ENCODE results near the gene ADGRB3.

DNA sequence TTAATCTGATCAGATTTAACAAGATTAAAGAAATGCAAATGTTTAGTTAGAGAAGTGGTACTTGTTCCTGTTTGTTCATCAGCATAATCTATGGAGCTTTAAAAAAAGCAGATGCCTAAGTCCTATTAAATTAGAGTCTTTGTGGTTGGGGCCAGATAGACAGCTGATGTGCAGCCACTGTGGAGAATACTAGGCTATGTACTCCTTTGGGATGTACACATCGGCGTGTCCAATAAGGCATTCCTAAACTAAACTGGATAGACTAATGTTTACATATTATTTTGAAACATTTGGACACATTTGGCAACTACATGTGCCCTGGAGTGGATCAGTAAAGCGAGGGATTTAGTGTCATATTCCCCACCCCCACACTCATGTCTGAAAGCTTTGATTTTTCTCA is 702.2 kb downstream of the ADGRB3 start:
- TF ChIP-seq, protein P1, sequence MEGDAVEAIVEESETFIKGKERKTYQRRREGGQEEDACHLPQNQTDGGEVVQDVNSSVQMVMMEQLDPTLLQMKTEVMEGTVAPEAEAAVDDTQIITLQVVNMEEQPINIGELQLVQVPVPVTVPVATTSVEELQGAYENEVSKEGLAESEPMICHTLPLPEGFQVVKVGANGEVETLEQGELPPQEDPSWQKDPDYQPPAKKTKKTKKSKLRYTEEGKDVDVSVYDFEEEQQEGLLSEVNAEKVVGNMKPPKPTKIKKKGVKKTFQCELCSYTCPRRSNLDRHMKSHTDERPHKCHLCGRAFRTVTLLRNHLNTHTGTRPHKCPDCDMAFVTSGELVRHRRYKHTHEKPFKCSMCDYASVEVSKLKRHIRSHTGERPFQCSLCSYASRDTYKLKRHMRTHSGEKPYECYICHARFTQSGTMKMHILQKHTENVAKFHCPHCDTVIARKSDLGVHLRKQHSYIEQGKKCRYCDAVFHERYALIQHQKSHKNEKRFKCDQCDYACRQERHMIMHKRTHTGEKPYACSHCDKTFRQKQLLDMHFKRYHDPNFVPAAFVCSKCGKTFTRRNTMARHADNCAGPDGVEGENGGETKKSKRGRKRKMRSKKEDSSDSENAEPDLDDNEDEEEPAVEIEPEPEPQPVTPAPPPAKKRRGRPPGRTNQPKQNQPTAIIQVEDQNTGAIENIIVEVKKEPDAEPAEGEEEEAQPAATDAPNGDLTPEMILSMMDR (conservative IDR thresholded peaks at IDR 0.05; ENCODE audit: low read depth, low read length) = no peak
- no peak for TF ChIP-seq EZH2 (IDR thresholded peaks at IDR 0.05; ENCODE audit: low read length, unreplicated experiment)
- TF ChIP-seq EZH2phosphoT487 (IDR thresholded peaks at IDR 0.05; ENCODE audit: borderline replicate concordance, low read length) = no peak
